T47D (cell line): Measurements from ENCODE around the gene SLC26A1.

ENCODE experiments used
- DNase-seq, 2 experiments: peaks; one replicate each; pipeline versions ENCODE4 v3.0.0 to v3.0.0-alpha.2; 2011 to 2012; ENCODE audit warnings: low read depth in 1 of 2, low spot score in 1 of 2
- JUND ChIP-seq: IDR thresholded peaks from 2 replicates; pipeline ENCODE4 v1.6.1; 2012; ENCODE audit warnings: low read depth
- in situ Hi-C: cut with HindIII; loops from 2 replicates; pipeline ENCODE4 v1.10.0; 2016; ENCODE audit warnings: low sequenced_read_pairs, low pct_unique_long_range_greater_than_20kb

SLC26A1 gene

GRCh38 chr4:993111-994029 is at the start of gene SLC26A1:
TSS of gene SLC26A1 (minus strand) at chr4:993404. CDS start at chr4:991703, 1,701 bp downstream.
- in situ Hi-C loops, result no loop called here
- peak in 1 of 2 experiments; percentile 73 for DNase-seq
- TF ChIP-seq JUND, result no peak

GRCh38 chr4:1042352-1043055 is 49.3 kb upstream of the SLC26A1 start:
- TF ChIP-seq JUND, result no peak
- in situ Hi-C loops, result no loop called here
- no peak for DNase-seq

- in situ Hi-C loops, result no loop called here
- TF ChIP-seq JUND, result no peak
- DNase-seq, result no peak
These were observed 48.7 kb upstream of the SLC26A1 start for GRCh38 chr4:1041936-1042330.

- DNase-seq, result no peak
- in situ Hi-C loops, result no loop called here
These were observed 48.1 kb upstream of the SLC26A1 start for GRCh38 chr4:1041147-1041935.

GRCh38 chr4:1040344-1041146 is 47.3 kb upstream of the SLC26A1 start:
- no peak for DNase-seq
- no peak for TF ChIP-seq JUND
- in situ Hi-C loops, result no loop called here

More at GRCh38 chr4:1041147-1041935, 48.1 kb upstream of the SLC26A1 start:
- TF ChIP-seq JUND, result no peak

- peak in 1 of 2 experiments; percentile 71 for DNase-seq
- in situ Hi-C loops, result no loop called here
- TF ChIP-seq JUND, result no peak
These were observed 46.5 kb upstream of the SLC26A1 start for GRCh38 chr4:1039493-1040343.

GRCh38 chr4:1038948-1039492 is 45.8 kb upstream of the SLC26A1 start:
- DNase-seq, result no peak
- no peak for TF ChIP-seq JUND
- in situ Hi-C loops, result no loop called here

GRCh38 chr4:1036976-1037810 is 44.0 kb upstream of the SLC26A1 start:
- no peak for TF ChIP-seq JUND
- no peak for DNase-seq
- in situ Hi-C loops, result no loop called here

GRCh38 chr4:1036095-1036494 is 42.9 kb upstream of the SLC26A1 start:
- TF ChIP-seq JUND, result no peak
- DNase-seq, result no peak
- in situ Hi-C loops, result no loop called here

GRCh38 chr4:1035510-1035909 is 42.3 kb upstream of the SLC26A1 start:
- no peak for DNase-seq
- in situ Hi-C loops, result no loop called here

More at GRCh38 chr4:1035510-1035909, 42.3 kb upstream of the SLC26A1 start:
- TF ChIP-seq JUND, result no peak
